HepG2 (cell line): ENCODE measurements around the gene AGR2. TPM values are rescaled to one million over a fixed set of nuclear protein-coding genes. Genes with fewer than 3 reads are reported as not detected.

Source experiments
- ARID3A ChIP-seq: IDR thresholded peaks from 2 replicates; pipeline ENCODE4 v1.6.1; 2012; ENCODE audit warnings: low read depth, low read length, improper control_type of control experiment
- EED ChIP-seq: sonication (generic); formaldehyde crosslinking; IDR thresholded peaks from 2 replicates; pipeline ENCODE4 v1.5.0; 2020; ENCODE audit warnings: mild to moderate bottlenecking, missing genetic modification reagents
- NR2C2 ChIP-seq: sonication (generic); formaldehyde crosslinking; IDR thresholded peaks from 2 replicates; pipeline ENCODE4 v1.4.0; 2020; ENCODE audit warnings: missing genetic modification reagents, mild to moderate bottlenecking, moderate library complexity, borderline replicate concordance
- SAFB2 ChIP-seq: sonication (generic); formaldehyde crosslinking; IDR thresholded peaks from 2 replicates; pipeline ENCODE4 v1.5.1; 2020; ENCODE audit warnings: missing genetic modification reagents, low read depth, mild to moderate bottlenecking, borderline replicate concordance
- ZNF687 ChIP-seq: sonication (generic); formaldehyde crosslinking; IDR thresholded peaks from 2 replicates; pipeline ENCODE4 v1.5.1; 2020; ENCODE audit warnings: mild to moderate bottlenecking, missing genetic modification reagents, moderate library complexity
- polyA plus RNA-seq, 8 experiments: library from polyadenylated mRNA; depleted of rRNA in 3 of 8; stranded (reverse) in 7 of 8; unstranded in 1 of 8; fragments of >200 nt; fragmentation: Illumina TruSeq in 4 of 8; extraction: Trizol in 4 of 8; gene quantifications; 2 replicates each; pipeline versions ENCODE4 v1.2.1 to v1.2.3, GENCODE V29; 2011 to 2016; ENCODE audit warnings: low read depth in 4 of 8, missing spikeins in 1 of 8, mixed read lengths in 1 of 8; ENCODE audit not compliant: insufficient read depth in 1 of 8
- total RNA-seq, 5 experiments: library from RNA; depleted of rRNA; stranded (reverse); fragments of >200 nt; fragmentation: Illumina TruSeq; extraction: Trizol; gene quantifications; 2 replicates each; pipeline ENCODE4 v1.2.3, GENCODE V29; 2016; ENCODE audit warnings: low read depth in 1 of 5

The AGR2 gene
- total and polyA plus RNA-seq, 2 of the 13 experiments (the other 11 are each of a cell fraction or from before 2014, with no cell fraction given): 1.7 to 2.9 TPM

- TF ChIP-seq ARID3A (no peak), SAFB2 (CRISPR knock-in tag) (0 out of 2 replicates have a peak, but pooled peaks have one; percentile 35), ZNF687 (peak; percentile 83), EED (CRISPR knock-in tag) (0 out of 2 replicates have a peak, but pooled peaks have one; percentile 54), NR2C2 (CRISPR knock-in tag) (0 out of 2 replicates have a peak, but pooled peaks have one; percentile 9)
- TF ChIP-seq, all 625 proteins: peak for 67
These were observed 50.6 kb downstream of the AGR2 start (continued) for GRCh38 chr7:16753932-16754855.
